Measurements from ENCODE around the gene SLC25A44. TPM values are rescaled to one million over a fixed set of nuclear protein-coding genes. Genes with fewer than 3 reads are reported as not detected.

Gene SLC25A44
- total RNA-seq, 1 experiment from 2014 or later = 40.2 TPM

- H3K23ac ChIP-seq (ENCODE audit: insufficient read length, low read depth, low read length) = no peak overlapping the region
- TF ChIP-seq, protein P1, sequence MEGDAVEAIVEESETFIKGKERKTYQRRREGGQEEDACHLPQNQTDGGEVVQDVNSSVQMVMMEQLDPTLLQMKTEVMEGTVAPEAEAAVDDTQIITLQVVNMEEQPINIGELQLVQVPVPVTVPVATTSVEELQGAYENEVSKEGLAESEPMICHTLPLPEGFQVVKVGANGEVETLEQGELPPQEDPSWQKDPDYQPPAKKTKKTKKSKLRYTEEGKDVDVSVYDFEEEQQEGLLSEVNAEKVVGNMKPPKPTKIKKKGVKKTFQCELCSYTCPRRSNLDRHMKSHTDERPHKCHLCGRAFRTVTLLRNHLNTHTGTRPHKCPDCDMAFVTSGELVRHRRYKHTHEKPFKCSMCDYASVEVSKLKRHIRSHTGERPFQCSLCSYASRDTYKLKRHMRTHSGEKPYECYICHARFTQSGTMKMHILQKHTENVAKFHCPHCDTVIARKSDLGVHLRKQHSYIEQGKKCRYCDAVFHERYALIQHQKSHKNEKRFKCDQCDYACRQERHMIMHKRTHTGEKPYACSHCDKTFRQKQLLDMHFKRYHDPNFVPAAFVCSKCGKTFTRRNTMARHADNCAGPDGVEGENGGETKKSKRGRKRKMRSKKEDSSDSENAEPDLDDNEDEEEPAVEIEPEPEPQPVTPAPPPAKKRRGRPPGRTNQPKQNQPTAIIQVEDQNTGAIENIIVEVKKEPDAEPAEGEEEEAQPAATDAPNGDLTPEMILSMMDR (conservative IDR thresholded peaks at IDR 0.05) = no peak
- H3K9me3 ChIP-seq (ENCODE audit: control insufficient read depth, low read depth, low read length) = no peaks in the 10 kb centered on the region
- H3K27ac ChIP-seq (ENCODE audit: insufficient read length, low read depth, low read length) = no peak overlapping the region
- no peak overlapping the region for H4K5ac ChIP-seq (ENCODE audit: insufficient read length, low read depth, low read length)
- no peak overlapping the region for H2AK5ac ChIP-seq (ENCODE audit: insufficient read length, low read length)
- Mint-ChIP-seq H3K9me3 (no peaks in the 10 kb centered on the region), H3K36me3 (ENCODE audit: insufficient read depth in 1 of 3, low read depth in 3 of 3) (peaks cover 0 to 15% (median 3%) of the 10 kb centered on the region in 3 experiments; a peak in 5 of 7 replicates), H3K4me1 (peaks cover 29 to 32% of the 10 kb centered on the region in 2 experiments), H3K4me3 (no peak overlapping the region; a peak in 1 of 5 replicates), H3K27me3 (ENCODE audit: low read depth) (no peaks in the 10 kb centered on the region), H3K27ac (no peak overlapping the region; a peak in 1 of 7 replicates)
- no peak overlapping the region for H3K14ac ChIP-seq (ENCODE audit: insufficient read depth, low read length)
- WGBS (ENCODE audit: extremely low coverage, insufficient read length, low lambda C conversion rate) = no CpG with 5 or more reads among the region's 5 CpGs
- no peak overlapping the region for H3K4ac ChIP-seq (ENCODE audit: low read depth, low read length)
- no peaks in the 10 kb centered on the region for H3K79me2 ChIP-seq (ENCODE audit: insufficient read depth, low read length)
- no peak overlapping the region for H2BK5ac ChIP-seq (ENCODE audit: insufficient read length, low read length)
- H3K79me1 ChIP-seq (ENCODE audit: insufficient read depth, low read depth, low read length, poor library complexity, severe bottlenecking) = no peaks in the 10 kb centered on the region
- no peak for DNase-seq
- H3K4me2 ChIP-seq (ENCODE audit: insufficient read depth, insufficient read length, low read length) = no peak overlapping the region
- H2BK20ac ChIP-seq (ENCODE audit: low read depth, low read length, poor library complexity, severe bottlenecking) = no peak overlapping the region
- H2BK15ac ChIP-seq (ENCODE audit: low read depth, low read length) = no peak overlapping the region
- H2BK120ac ChIP-seq (ENCODE audit: low read depth, low read length, poor library complexity, severe bottlenecking) = no peak overlapping the region
- H3K27me3 ChIP-seq (ENCODE audit: insufficient read depth, low read length) = no peaks in the 10 kb centered on the region
- H4K8ac ChIP-seq (replicated peaks; ENCODE audit: insufficient read length, low read depth, low read length) = no peak overlapping the region
- H2BK12ac ChIP-seq (ENCODE audit: insufficient read length, low read depth, low read length) = no peak overlapping the region
- no peak overlapping the region for H2AFZ ChIP-seq (ENCODE audit: low read length)
- H3K18ac ChIP-seq (ENCODE audit: insufficient read length, low read depth, low read length) = no peak overlapping the region
- H3K23me2 ChIP-seq (ENCODE audit: insufficient read length, low read depth, low read length, poor library complexity, severe bottlenecking) = peaks cover 5% of the 10 kb centered on the region
- H3K9ac ChIP-seq (ENCODE audit: extremely low read depth, insufficient read length, low read length) = no peak overlapping the region
- H4K91ac ChIP-seq (ENCODE audit: insufficient read length, low read depth, low read length) = no peak overlapping the region
- H3T11ph ChIP-seq (ENCODE audit: low read length) = no peak overlapping the region
- H4K20me1 ChIP-seq (ENCODE audit: control insufficient read depth, insufficient read depth, insufficient read length) = no peaks in the 10 kb centered on the region
- H3K56ac ChIP-seq (ENCODE audit: insufficient read length, low read depth, low read length) = no peak overlapping the region
- no peaks in the 10 kb centered on the region; the same call in 1 of the 2 replicates for H3K4me1 ChIP-seq (ENCODE audit: insufficient read depth, low read length)
Observed at GRCh38 chr1:156157966-156158365, 35.9 kb upstream of the SLC25A44 start.

Measured in H9 (cell line).